MM.1S (cell line): Measurements from ENCODE around the gene EFHC2.
A peak's percentile ranks its signal among the peaks of the same experiment; 100 is the strongest.

ENCODE experiments used
- DNase-seq: peaks from one replicate; pipeline ENCODE4 v3.0.0-alpha.2; 2015
- H2AFZ ChIP-seq: fragments of 300-600 bp; sonication (generic); 2 replicates; pipeline ENCODE4 v1.6.0; 2016; ENCODE audit warnings: antibody characterized with exemption, low read length
- H3F3A ChIP-seq: fragments of 300-600 bp; sonication (generic); 2 replicates; pipeline ENCODE4 v1.6.1; 2016; ENCODE audit warnings: mild to moderate bottlenecking, antibody characterized with exemption, low read length, moderate library complexity, mixed read lengths; ENCODE audit not compliant: insufficient read depth
- H3K27ac ChIP-seq: fragments of 300-600 bp; sonication (generic); 2 replicates; pipeline ENCODE4 v1.5.1; 2016; ENCODE audit warnings: mild to moderate bottlenecking, low read length
- H3K27me3 ChIP-seq: fragments of 300-600 bp; sonication (generic); replicated peaks from 2 replicates; pipeline ENCODE4 v1.6.0; 2016; ENCODE audit warnings: low read length; ENCODE audit not compliant: insufficient read depth
- H3K36me3 ChIP-seq: fragments of 300-600 bp; sonication (generic); replicated peaks from 2 replicates; pipeline ENCODE4 v1.6.1; 2016; ENCODE audit warnings: mild to moderate bottlenecking, low read length, mixed read lengths; ENCODE audit not compliant: insufficient read depth
- H3K4me1 ChIP-seq: fragments of 300-600 bp; sonication (generic); 2 replicates; pipeline ENCODE4 v1.6.1; 2016; ENCODE audit warnings: low read length, mixed read lengths
- H3K4me2 ChIP-seq: fragments of 300-600 bp; sonication (generic); 2 replicates; pipeline ENCODE4 v1.6.0; 2016; ENCODE audit warnings: low read depth, low read length
- H3K4me3 ChIP-seq: fragments of 300-600 bp; sonication (generic); 2 replicates; pipeline ENCODE4 v1.5.1; 2016; ENCODE audit warnings: low read length, mixed read lengths
- H3K79me2 ChIP-seq: fragments of 300-600 bp; sonication (generic); 2 replicates; pipeline ENCODE4 v1.6.1; 2016; ENCODE audit warnings: mixed run types, low read length, mixed read lengths
- H3K9ac ChIP-seq: fragments of 300-600 bp; sonication (generic); 2 replicates; pipeline ENCODE4 v1.6.1; 2016; ENCODE audit warnings: low read length, mixed read lengths
- H3K9me2 ChIP-seq: fragments of 300-600 bp; sonication (generic); replicated peaks from 2 replicates; pipeline ENCODE4 v1.6.1; 2016; ENCODE audit warnings: mild to moderate bottlenecking, low read length, mixed read lengths; ENCODE audit not compliant: insufficient read depth
- H3K9me3 ChIP-seq: fragments of 300-600 bp; sonication (generic); replicated peaks from 2 replicates; pipeline ENCODE4 v1.6.1; 2016; ENCODE audit warnings: mild to moderate bottlenecking, low read length, mixed read lengths; ENCODE audit not compliant: insufficient read depth
- H4K20me1 ChIP-seq: fragments of 300-600 bp; sonication (generic); 2 replicates; pipeline ENCODE4 v1.6.1; 2016; ENCODE audit warnings: mild to moderate bottlenecking, low read length, moderate library complexity, mixed read lengths; ENCODE audit not compliant: insufficient read depth
- CTCF ChIP-seq: fragments of 300-600 bp; sonication (generic); IDR thresholded peaks from 2 replicates; pipeline ENCODE4 v1.5.1; 2016; ENCODE audit warnings: antibody characterized with exemption, low read length, mixed read lengths
- EZH2 ChIP-seq: fragments of 300-600 bp; sonication (generic); optimal IDR thresholded peaks from 2 replicates; pipeline ENCODE3; 2017; ENCODE audit warnings: low read depth, mild to moderate bottlenecking, antibody characterized with exemption, low read length, mixed read lengths
- EZH2phosphoT487 ChIP-seq: fragments of 300-600 bp; sonication (generic); IDR thresholded peaks from 2 replicates; pipeline ENCODE4 v1.6.1; 2018; ENCODE audit warnings: antibody characterized with exemption, low read length

The EFHC2 gene

GRCh38 chrX:44344687-44345086 is 1.2 kb upstream of the EFHC2 start:
- Histone ChIP-seq H3K9ac (peak overlapping the region; percentile 52; the same call in 1 of the 2 replicates), H3K79me2 (no peaks in the 10 kb centered on the region), H3K9me3 (no peaks in the 10 kb centered on the region), H3K4me3 (peak overlapping the region; percentile 63), H4K20me1 (no peaks in the 10 kb centered on the region), H3K9me2 (no peaks in the 10 kb centered on the region), H2AFZ (peak overlapping the region; percentile 77), H3K4me2 (peak overlapping the region; percentile 73), H3F3A (peaks cover 4% of the 10 kb centered on the region; the same call in 1 of the 2 replicates), H3K4me1 (no peaks in the 10 kb centered on the region), H3K27ac (peak overlapping the region; percentile 68; the same call in 1 of the 2 replicates), H3K36me3 (no peaks in the 10 kb centered on the region), H3K27me3 (no peaks in the 10 kb centered on the region)
- DNase-seq = peak; percentile 6
- TF ChIP-seq EZH2 (no peak), CTCF (no peak), EZH2phosphoT487 (no peak)

GRCh38 chrX:44344194-44344593 is 722 bp upstream of the EFHC2 start:
- H4K20me1 ChIP-seq = no peaks in the 10 kb centered on the region
- no peaks in the 10 kb centered on the region for H3K27me3 ChIP-seq
- peak overlapping the region; percentile 63 for H3K4me3 ChIP-seq
- H3K4me1 ChIP-seq = no peaks in the 10 kb centered on the region
- peak overlapping the region; percentile 68; the same call in 1 of the 2 replicates for H3K27ac ChIP-seq
- H3K9ac ChIP-seq = peak overlapping the region; percentile 57; the same call in 1 of the 2 replicates
- TF ChIP-seq EZH2phosphoT487 = no peak
- TF ChIP-seq CTCF = no peak
- no peak for TF ChIP-seq EZH2
- no peaks in the 10 kb centered on the region for H3K9me2 ChIP-seq
- H3K4me2 ChIP-seq = peak overlapping the region; percentile 73
- peak overlapping the region; percentile 77 for H2AFZ ChIP-seq
- no peaks in the 10 kb centered on the region for H3K36me3 ChIP-seq
- no peaks in the 10 kb centered on the region for H3K79me2 ChIP-seq
- H3F3A ChIP-seq = peaks cover 4% of the 10 kb centered on the region; the same call in 1 of the 2 replicates
- H3K9me3 ChIP-seq = no peaks in the 10 kb centered on the region
- peak; percentile 71 for DNase-seq

GRCh38 chrX:44342866-44343265 is 606 bp downstream of the EFHC2 start:
- no peaks in the 10 kb centered on the region for H3K4me1 ChIP-seq
- H3K79me2 ChIP-seq = no peaks in the 10 kb centered on the region
- no peak for DNase-seq
- H3K27me3 ChIP-seq = no peaks in the 10 kb centered on the region
- peak overlapping the region; percentile 63; the same call in 1 of the 2 replicates for H3K4me3 ChIP-seq
- TF ChIP-seq EZH2 (no peak), CTCF (no peak), EZH2phosphoT487 (no peak)
- H2AFZ ChIP-seq = no peak overlapping the region
- H3K9me2 ChIP-seq = no peaks in the 10 kb centered on the region
- H3K4me2 ChIP-seq = peak overlapping the region; percentile 83
- no peaks in the 10 kb centered on the region for H3K9me3 ChIP-seq
- H3K36me3 ChIP-seq = no peaks in the 10 kb centered on the region
- H3K27ac ChIP-seq = 0 out of 2 replicates have a peak overlapping the region, but pooled peaks have one; percentile 18
- peaks cover 4% of the 10 kb centered on the region; the same call in 1 of the 2 replicates for H3F3A ChIP-seq
- H3K9ac ChIP-seq = peak overlapping the region; percentile 57; the same call in 1 of the 2 replicates
- no peaks in the 10 kb centered on the region for H4K20me1 ChIP-seq
